ENCODE results near the gene HOXB1. TPM values are rescaled to one million over a fixed set of nuclear protein-coding genes. Genes with fewer than 3 reads are reported as not detected.

Gene HOXB1
- total and polyA plus RNA-seq, 2 of the 13 experiments (the other 11 are each of a cell fraction or from before 2014, with no cell fraction given) = not detected

DNA sequence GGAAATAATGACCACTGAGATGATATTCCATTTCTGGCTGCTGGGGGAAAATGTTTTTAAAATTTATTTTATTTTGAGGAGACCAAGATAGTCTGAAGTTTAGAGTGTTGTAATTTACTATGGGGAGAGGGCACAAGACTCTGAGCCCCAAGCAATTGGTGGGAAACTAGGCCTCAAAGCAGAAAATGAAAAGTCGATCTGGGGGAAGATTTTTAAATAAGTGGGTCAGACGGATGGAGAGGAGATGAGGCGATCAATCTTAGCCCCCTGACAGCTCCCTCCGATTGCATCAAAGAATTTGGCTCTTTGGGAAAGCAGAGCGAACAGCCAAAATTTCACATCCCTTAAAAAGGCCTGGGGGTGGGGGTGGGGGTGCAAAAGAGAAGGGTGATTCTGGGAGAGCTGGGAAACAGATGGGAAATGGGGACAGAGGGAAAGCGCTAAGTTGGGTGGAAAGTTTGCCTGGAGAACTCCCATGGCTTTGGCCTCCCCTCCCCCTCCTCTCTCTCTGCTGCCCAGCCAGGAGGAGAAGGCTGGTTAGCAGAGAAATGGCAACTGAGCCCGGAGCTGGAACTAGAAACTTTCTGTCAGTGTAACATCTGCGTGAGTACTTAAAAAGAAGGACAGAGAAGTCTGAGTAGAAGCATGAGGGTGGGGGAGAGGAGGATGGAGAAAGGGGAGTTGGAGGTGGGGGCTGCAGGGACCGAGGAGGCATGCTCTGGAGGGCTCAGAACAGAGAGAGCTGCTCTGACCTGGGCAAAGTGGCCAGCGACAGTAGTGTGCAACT is 15.5 kb upstream of the HOXB1 start:
- no peak overlapping the region for H3K4me3 ChIP-seq (replicated peaks in 1 of 3; ENCODE audit: insufficient read depth in 1 of 3, low read depth in 2 of 3, low read length in 3 of 3)
- ChIA-PET CTCF (ENCODE audit: low intra/inter-chr PET ratio, low total read pairs) (no interaction called here), POLR2A (no interaction called here)
- BruUV-seq (replicated peaks) = no TSS peak
- TF ChIP-seq SMARCC2 (IDR thresholded peaks at IDR 0.05) (no peak), KLF11 (CRISPR knock-in tag; IDR thresholded peaks at IDR 0.05) (no peak), ZSCAN29 (CRISPR knock-in tag; conservative IDR thresholded peaks at IDR 0.05) (no peak), RXRA (CRISPR knock-in tag; IDR thresholded peaks at IDR 0.05) (no peak), CEBPB (IDR thresholded peaks at IDR 0.05; ENCODE audit: borderline replicate concordance, low read depth, low read length) (no peak), ZFX (CRISPR knock-in tag; IDR thresholded peaks at IDR 0.05; ENCODE audit: low read depth) (no peak)
- TF ChIP-seq, protein P1, sequence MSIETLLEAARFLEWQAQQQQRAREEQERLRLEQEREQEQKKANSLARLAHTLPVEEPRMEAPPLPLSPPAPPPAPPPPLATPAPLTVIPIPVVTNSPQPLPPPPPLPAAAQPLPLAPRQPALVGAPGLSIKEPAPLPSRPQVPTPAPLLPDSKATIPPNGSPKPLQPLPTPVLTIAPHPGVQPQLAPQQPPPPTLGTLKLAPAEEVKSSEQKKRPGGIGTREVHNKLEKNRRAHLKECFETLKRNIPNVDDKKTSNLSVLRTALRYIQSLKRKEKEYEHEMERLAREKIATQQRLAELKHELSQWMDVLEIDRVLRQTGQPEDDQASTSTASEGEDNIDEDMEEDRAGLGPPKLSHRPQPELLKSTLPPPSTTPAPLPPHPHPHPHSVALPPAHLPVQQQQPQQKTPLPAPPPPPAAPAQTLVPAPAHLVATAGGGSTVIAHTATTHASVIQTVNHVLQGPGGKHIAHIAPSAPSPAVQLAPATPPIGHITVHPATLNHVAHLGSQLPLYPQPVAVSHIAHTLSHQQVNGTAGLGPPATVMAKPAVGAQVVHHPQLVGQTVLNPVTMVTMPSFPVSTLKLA (IDR thresholded peaks at IDR 0.05) = no peak
- TF ChIP-seq, protein P2, sequence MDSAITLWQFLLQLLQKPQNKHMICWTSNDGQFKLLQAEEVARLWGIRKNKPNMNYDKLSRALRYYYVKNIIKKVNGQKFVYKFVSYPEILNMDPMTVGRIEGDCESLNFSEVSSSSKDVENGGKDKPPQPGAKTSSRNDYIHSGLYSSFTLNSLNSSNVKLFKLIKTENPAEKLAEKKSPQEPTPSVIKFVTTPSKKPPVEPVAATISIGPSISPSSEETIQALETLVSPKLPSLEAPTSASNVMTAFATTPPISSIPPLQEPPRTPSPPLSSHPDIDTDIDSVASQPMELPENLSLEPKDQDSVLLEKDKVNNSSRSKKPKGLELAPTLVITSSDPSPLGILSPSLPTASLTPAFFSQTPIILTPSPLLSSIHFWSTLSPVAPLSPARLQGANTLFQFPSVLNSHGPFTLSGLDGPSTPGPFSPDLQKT (CRISPR knock-in tag; IDR thresholded peaks at IDR 0.05; ENCODE audit: borderline replicate concordance) = no peak
- in situ Hi-C loops (cut with HindIII; ENCODE audit: extremely low pct_ligation_motif_present, low pct_unique_long_range_greater_than_20kb) (no loop called here), intact Hi-C loops (cut with micrococcal nuclease; ENCODE audit: unreplicated experiment) (no loop called here)
- H3K27ac ChIP-seq (ENCODE audit: extremely low read length, insufficient read depth, low read length) = no peak overlapping the region
- H3K27me3 ChIP-seq (ENCODE audit: control insufficient read depth in 1 of 2, insufficient read depth in 2 of 2, low read length in 2 of 2) = peaks cover 11 to 95% of the 10 kb centered on the region in 2 experiments
- H3K36me3 ChIP-seq (replicated peaks in 1 of 2; ENCODE audit: control insufficient read depth in 1 of 2, insufficient read depth in 2 of 2, low read length in 2 of 2) = no peaks in the 10 kb centered on the region
- FAIRE-seq = no peak
- no peak overlapping the region for H3K4me2 ChIP-seq (ENCODE audit: low read depth, low read length)
- H2AFZ ChIP-seq (ENCODE audit: low read length) = no peak overlapping the region
- H3K79me2 ChIP-seq (ENCODE audit: insufficient read depth, low read length) = no peaks in the 10 kb centered on the region
- no peaks in the 10 kb centered on the region for H3K9me3 ChIP-seq (ENCODE audit: low read length)
- 8% methylated on average over 10 of the region's 10 CpGs for WGBS (ENCODE audit: low lambda C conversion rate)
- H3K4me1 ChIP-seq (ENCODE audit: insufficient read depth, low read length) = no peaks in the 10 kb centered on the region
- DNase-seq (ENCODE audit: low spot score) = no peak
- H3K9ac ChIP-seq (ENCODE audit: insufficient read depth, low read depth, low read length) = no peak overlapping the region
- ATAC-seq = no peak
- no peaks in the 10 kb centered on the region; the same call in 1 of the 2 replicates for H4K20me1 ChIP-seq (ENCODE audit: insufficient read depth, low read length)
